NCI-H2107 (cell line): ENCODE data around the gene FAM83G.
"Not testable (repeated sequence)": the region's sequence is repeated elsewhere in the genome, so short reads cannot be mapped to it uniquely, and the experiment has no call there.

Source experiments
- DNase-seq: peaks from one replicate; lab custom pipeline; 2025; lab: John Stamatoyannopoulos, UW

FAM83G gene

GRCh38 chr17:19022747-19023146 is 18.2 kb upstream of the FAM83G start:
- DNase-seq: no peak

- DNase-seq: no peak
Measured at GRCh38 chr17:19022128-19022527, 17.6 kb upstream of the FAM83G start.

GRCh38 chr17:19021622-19022083 is 17.1 kb upstream of the FAM83G start:
- DNase-seq: no peak

- DNase-seq: not testable (repeated sequence)
Measured at GRCh38 chr17:19021011-19021621, 16.6 kb upstream of the FAM83G start.

GRCh38 chr17:19020016-19020415 is 15.5 kb upstream of the FAM83G start:
- DNase-seq: no peak

GRCh38 chr17:19019041-19019941 is 14.7 kb upstream of the FAM83G start:
- DNase-seq: no peak

GRCh38 chr17:19018600-19018950 is 14.0 kb upstream of the FAM83G start:
- no peak for DNase-seq

- DNase-seq: no peak
Measured at GRCh38 chr17:19017804-19018599, 13.4 kb upstream of the FAM83G start.

GRCh38 chr17:19017401-19017800 is 12.8 kb upstream of the FAM83G start:
- no peak for DNase-seq

- DNase-seq: no peak
Measured at GRCh38 chr17:19016881-19017280, 12.3 kb upstream of the FAM83G start.

GRCh38 chr17:19016297-19016696 is 11.7 kb upstream of the FAM83G start:
- no peak for DNase-seq

GRCh38 chr17:19015428-19015827 is 10.9 kb upstream of the FAM83G start:
- DNase-seq: no peak

GRCh38 chr17:19014628-19015215 is 10.2 kb upstream of the FAM83G start:
- DNase-seq: no peak

- no peak for DNase-seq
Measured at GRCh38 chr17:19013806-19014627, 9.5 kb upstream of the FAM83G start.

GRCh38 chr17:19013226-19013625 is 8.7 kb upstream of the FAM83G start:
- no peak for DNase-seq

- no peak for DNase-seq
Measured at GRCh38 chr17:19012171-19013080, 7.9 kb upstream of the FAM83G start.

GRCh38 chr17:19011581-19011980 is 7.0 kb upstream of the FAM83G start:
- DNase-seq: no peak

- no peak for DNase-seq
Measured at GRCh38 chr17:19010729-19011505, 6.4 kb upstream of the FAM83G start.

- DNase-seq: no peak
Measured at GRCh38 chr17:19009970-19010369, 5.4 kb upstream of the FAM83G start.
